Measurements from ENCODE around the gene NUDT22.

Gene NUDT22

DNA sequence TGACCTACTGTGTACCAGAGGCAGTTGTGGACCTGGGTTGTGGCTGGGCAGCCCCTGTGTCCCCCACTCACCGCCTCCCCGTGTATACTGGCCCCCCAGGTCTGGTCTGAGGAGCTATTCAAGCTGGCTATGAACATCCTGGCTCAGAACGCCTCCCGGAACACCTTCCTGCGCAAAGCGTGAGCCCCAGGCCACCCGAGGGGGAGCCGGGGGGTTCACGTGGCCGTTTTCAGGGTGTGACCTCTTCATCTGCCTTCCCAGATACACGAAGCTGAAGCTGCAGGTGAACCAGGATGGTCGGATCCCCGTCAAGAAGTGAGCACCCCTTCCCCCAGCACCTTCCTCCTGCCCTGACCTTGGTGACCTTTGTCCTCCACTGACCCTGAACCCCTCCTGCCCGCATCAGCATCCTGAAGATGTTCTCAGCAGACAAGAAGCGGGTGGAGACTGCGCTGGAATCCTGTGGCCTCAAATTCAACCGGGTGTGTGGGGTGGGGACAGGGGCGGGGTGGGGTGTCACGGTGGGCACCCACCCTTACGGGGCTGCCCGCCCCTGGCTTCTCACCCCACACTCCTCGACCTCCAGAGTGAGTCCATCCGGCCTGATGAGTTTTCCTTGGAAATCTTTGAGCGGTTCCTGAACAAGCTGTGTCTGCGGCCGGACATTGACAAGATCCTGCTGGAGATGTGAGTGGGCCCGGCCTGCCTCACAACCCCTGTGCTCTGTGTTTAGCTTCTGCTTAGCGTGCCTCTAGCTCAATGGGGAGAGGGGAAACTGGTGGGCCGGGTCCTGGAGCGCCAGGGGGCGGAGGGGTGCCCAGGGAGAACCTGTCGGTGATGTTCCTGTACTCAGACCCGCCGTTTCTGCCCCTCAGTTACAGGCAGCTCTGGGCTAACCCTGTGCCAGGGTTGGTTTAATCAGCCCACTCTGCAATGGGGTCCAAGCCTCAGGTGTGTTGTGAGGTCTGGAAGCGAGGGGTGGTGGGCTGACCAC is 29.4 kb downstream of the NUDT22 start:
- no peak for DNase-seq
- Histone ChIP-seq H3K4me3 (ENCODE audit: low read depth, low read length) (no peak overlapping the region), H3K27ac (no peak overlapping the region), H3K36me3 (replicated peaks) (peaks cover 52% of the 10 kb centered on the region), H3K27me3 (replicated peaks) (no peaks in the 10 kb centered on the region)
- TF ChIP-seq, protein P1, sequence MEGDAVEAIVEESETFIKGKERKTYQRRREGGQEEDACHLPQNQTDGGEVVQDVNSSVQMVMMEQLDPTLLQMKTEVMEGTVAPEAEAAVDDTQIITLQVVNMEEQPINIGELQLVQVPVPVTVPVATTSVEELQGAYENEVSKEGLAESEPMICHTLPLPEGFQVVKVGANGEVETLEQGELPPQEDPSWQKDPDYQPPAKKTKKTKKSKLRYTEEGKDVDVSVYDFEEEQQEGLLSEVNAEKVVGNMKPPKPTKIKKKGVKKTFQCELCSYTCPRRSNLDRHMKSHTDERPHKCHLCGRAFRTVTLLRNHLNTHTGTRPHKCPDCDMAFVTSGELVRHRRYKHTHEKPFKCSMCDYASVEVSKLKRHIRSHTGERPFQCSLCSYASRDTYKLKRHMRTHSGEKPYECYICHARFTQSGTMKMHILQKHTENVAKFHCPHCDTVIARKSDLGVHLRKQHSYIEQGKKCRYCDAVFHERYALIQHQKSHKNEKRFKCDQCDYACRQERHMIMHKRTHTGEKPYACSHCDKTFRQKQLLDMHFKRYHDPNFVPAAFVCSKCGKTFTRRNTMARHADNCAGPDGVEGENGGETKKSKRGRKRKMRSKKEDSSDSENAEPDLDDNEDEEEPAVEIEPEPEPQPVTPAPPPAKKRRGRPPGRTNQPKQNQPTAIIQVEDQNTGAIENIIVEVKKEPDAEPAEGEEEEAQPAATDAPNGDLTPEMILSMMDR (IDR thresholded peaks at IDR 0.05; ENCODE audit: low read depth, low read length, missing control alignments): no peak
- in situ Hi-C loops (cut with HindIII; ENCODE audit: low pct_ligation_motif_present, low sequenced_read_pairs): no loop called here

- TF ChIP-seq, protein P1 (IDR thresholded peaks at IDR 0.05; ENCODE audit: low read depth, low read length, missing control alignments): no peak
- DNase-seq: no peak
- Histone ChIP-seq H3K27me3 (replicated peaks) (no peaks in the 10 kb centered on the region), H3K4me3 (ENCODE audit: low read depth, low read length) (no peak overlapping the region), H3K27ac (no peak overlapping the region), H3K36me3 (replicated peaks) (peaks cover 56% of the 10 kb centered on the region)
- in situ Hi-C loops (cut with HindIII; ENCODE audit: low pct_ligation_motif_present, low sequenced_read_pairs): no loop called here
Measured at GRCh38 chr11:64256300-64256699, 30.2 kb downstream of the NUDT22 start.

DNA sequence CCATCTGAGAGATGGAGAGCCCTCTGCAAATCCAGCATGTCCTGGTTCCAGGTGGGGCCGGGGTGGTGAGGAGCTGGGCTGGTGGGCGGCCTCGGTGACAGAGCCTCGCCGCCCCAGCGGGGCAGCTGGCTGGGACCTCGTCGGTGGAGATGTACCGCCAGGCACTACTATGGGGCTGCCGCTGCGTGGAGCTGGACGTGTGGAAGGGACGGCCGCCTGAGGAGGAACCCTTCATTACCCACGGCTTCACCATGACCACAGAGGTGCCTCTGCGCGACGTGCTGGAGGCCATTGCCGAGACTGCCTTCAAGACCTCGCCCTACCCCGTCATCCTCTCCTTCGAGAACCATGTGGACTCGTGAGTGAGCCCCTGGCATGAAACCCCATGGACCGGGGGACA is 32.3 kb downstream of the NUDT22 start:
- no peaks in the 10 kb centered on the region for H3K27me3 ChIP-seq (replicated peaks)
- no peak for DNase-seq
- H3K27ac ChIP-seq: no peak overlapping the region
- no peak overlapping the region for H3K4me3 ChIP-seq (ENCODE audit: low read depth, low read length)
- TF ChIP-seq, protein P1 (IDR thresholded peaks at IDR 0.05; ENCODE audit: low read depth, low read length, missing control alignments): no peak
- in situ Hi-C loops (cut with HindIII; ENCODE audit: low pct_ligation_motif_present, low sequenced_read_pairs): no loop called here
- H3K36me3 ChIP-seq (replicated peaks): peaks cover 73% of the 10 kb centered on the region

DNA sequence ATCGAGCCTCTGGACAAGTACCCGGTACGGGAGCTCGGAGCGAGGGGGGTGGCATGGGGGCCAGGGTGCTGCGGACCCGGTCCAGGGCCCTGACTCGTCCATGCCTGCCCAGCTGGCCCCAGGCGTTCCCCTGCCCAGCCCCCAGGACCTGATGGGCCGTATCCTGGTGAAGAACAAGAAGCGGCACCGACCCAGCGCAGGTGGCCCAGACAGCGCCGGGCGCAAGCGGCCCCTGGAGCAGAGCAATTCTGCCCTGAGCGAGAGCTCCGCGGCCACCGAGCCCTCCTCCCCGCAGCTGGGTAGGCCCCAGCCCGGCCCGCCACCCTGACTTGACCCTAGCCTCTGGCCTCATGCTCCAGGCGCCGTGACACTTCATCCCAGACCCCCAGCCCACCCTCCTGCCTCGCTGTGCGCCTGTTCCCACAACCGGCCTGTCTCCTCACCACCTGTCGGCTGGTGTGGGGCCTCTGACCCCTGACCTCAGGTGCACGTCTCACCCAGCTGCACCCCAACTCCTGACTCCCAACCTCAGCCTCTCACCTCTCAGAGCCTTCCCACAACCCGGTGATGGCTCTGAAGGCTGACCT is 33.0 kb downstream of the NUDT22 start:
- Histone ChIP-seq H3K27me3 (replicated peaks) (no peaks in the 10 kb centered on the region), H3K27ac (no peak overlapping the region), H3K36me3 (replicated peaks) (peaks cover 79% of the 10 kb centered on the region), H3K4me3 (ENCODE audit: low read depth, low read length) (no peak overlapping the region)
- no peak for DNase-seq
- TF ChIP-seq, protein P1 (IDR thresholded peaks at IDR 0.05; ENCODE audit: low read depth, low read length, missing control alignments): no peak
- in situ Hi-C loops (cut with HindIII; ENCODE audit: low pct_ligation_motif_present, low sequenced_read_pairs): no loop called here

DNA sequence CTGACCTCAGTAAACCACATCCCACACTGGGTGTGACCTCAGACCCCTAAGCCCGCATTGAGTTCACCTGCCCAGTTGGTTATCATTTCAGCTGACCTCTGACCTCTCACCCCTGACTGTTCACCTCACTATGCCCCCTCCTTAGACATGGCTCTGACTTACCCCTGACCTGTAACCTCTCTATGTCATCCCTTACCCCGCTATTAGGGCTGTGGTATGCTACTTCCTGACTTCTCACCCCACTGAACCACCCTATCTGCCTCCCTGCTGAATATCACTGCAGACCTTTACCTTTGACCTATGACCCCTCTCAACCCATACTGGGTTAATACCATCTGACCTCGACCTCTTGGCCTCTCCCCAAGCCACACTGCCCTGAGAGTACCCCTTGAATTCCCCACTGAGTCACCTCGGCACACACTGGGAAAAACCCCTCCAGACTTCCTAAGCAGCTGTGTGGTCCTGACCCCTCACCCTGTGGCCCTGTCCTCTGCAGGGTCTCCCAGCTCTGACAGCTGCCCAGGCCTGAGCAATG is 33.5 kb downstream of the NUDT22 start:
- Histone ChIP-seq H3K36me3 (replicated peaks) (peaks cover 84% of the 10 kb centered on the region), H3K4me3 (ENCODE audit: low read depth, low read length) (no peak overlapping the region)
- in situ Hi-C loops (cut with HindIII; ENCODE audit: low pct_ligation_motif_present, low sequenced_read_pairs): no loop called here

More for the DNA sequence above, 33.5 kb downstream of the NUDT22 start:
- no peaks in the 10 kb centered on the region for H3K27me3 ChIP-seq (replicated peaks)
- no peak for DNase-seq
- H3K27ac ChIP-seq: no peak overlapping the region
- TF ChIP-seq, protein P1 (IDR thresholded peaks at IDR 0.05; ENCODE audit: low read depth, low read length, missing control alignments): no peak

Measured in brain microvascular endothelial cell (primary cell).